Measurements from ENCODE around the gene TUBA8.
"Not testable (repeated sequence)": the region's sequence is repeated elsewhere in the genome, so short reads cannot be mapped to it uniquely, and the experiment has no call there.

GRCh38 chr22:18063715-18064114, 46.9 kb upstream of the TUBA8 start:
- TF ChIP-seq CTCF (IDR thresholded peaks at IDR 0.05); POLR2A (IDR thresholded peaks at IDR 0.05); POLR2AphosphoS5 (IDR thresholded peaks at IDR 0.05; ENCODE audit: insufficient read depth in 1 of 2, low read depth in 1 of 2): not testable (repeated sequence)

All from vagina (tissue), 2 donors.